ENCODE measurements around the gene DTNA. TPM values are rescaled to one million over a fixed set of nuclear protein-coding genes. Genes with fewer than 3 reads are reported as not detected.
"Not testable (repeated sequence)": the region's sequence is repeated elsewhere in the genome, so short reads cannot be mapped to it uniquely, and the experiment has no call there.

The DTNA gene
- polyA plus RNA-seq, 1 donor (not counting 4 experiments of a cell fraction or from before 2014, with no cell fraction given): 0.81 TPM

DNA sequence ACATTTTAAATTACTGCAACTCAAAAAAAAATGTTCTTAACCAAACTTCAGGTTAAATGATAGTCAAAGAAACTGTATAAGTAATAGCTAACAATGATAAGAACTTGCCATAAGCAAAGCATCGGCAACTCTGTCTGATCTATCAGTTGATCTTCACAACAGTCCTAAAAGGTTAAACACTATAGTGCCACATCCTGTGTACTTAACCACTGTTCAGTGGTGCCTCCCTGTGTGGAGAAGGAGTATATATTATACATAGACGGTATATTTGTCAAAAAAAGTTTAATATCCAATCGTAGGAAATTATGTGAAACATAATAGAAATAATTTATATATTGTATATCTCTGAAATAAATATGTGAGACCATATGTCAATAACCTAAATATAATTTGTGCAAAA lies 13.0 kb downstream of the DTNA start:
- Histone ChIP-seq H3K9me3 (ENCODE audit: control insufficient read depth, low read depth, low read length) (no peaks in the 10 kb centered on the region), H3K4me1 (ENCODE audit: control insufficient read depth, extremely low read depth, insufficient read depth, low read length) (no peaks in the 10 kb centered on the region), H2AFZ (ENCODE audit: control insufficient read depth, low read length) (no peak overlapping the region), H3K4me3 (ENCODE audit: control insufficient read depth in 2 of 3, extremely low read depth in 1 of 3, insufficient read depth in 2 of 3, low read depth in 1 of 3, low read length in 3 of 3) (no peak overlapping the region), H3K9me1 (ENCODE audit: control insufficient read depth, extremely low read depth, insufficient read depth, low read length) (no peaks in the 10 kb centered on the region), H3K27ac (ENCODE audit: control insufficient read depth, insufficient read depth, low read length) (no peak overlapping the region), H3K79me2 (ENCODE audit: control insufficient read depth, insufficient read depth, low read length) (no peaks in the 10 kb centered on the region), H3K9ac (ENCODE audit: control insufficient read depth, extremely low read depth, insufficient read depth, low read length) (no peak overlapping the region), H3K36me3 (ENCODE audit: control insufficient read depth in 2 of 2, extremely low read depth in 1 of 2, insufficient read depth in 2 of 2, low read length in 2 of 2) (no peaks in the 10 kb centered on the region), H3K4me2 (ENCODE audit: control insufficient read depth, extremely low read depth, insufficient read depth, low read depth, low read length) (no peak overlapping the region), H3K27me3 (ENCODE audit: control insufficient read depth, extremely low read depth, insufficient read depth, low read length) (no peaks in the 10 kb centered on the region), H4K20me1 (ENCODE audit: control insufficient read depth, extremely low read depth, insufficient read depth, low read length) (peaks cover 2% of the 10 kb centered on the region)
- TF ChIP-seq, protein P1, sequence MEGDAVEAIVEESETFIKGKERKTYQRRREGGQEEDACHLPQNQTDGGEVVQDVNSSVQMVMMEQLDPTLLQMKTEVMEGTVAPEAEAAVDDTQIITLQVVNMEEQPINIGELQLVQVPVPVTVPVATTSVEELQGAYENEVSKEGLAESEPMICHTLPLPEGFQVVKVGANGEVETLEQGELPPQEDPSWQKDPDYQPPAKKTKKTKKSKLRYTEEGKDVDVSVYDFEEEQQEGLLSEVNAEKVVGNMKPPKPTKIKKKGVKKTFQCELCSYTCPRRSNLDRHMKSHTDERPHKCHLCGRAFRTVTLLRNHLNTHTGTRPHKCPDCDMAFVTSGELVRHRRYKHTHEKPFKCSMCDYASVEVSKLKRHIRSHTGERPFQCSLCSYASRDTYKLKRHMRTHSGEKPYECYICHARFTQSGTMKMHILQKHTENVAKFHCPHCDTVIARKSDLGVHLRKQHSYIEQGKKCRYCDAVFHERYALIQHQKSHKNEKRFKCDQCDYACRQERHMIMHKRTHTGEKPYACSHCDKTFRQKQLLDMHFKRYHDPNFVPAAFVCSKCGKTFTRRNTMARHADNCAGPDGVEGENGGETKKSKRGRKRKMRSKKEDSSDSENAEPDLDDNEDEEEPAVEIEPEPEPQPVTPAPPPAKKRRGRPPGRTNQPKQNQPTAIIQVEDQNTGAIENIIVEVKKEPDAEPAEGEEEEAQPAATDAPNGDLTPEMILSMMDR (optimal IDR thresholded peaks at IDR 0.05 in 1 of 3, IDR thresholded peaks at IDR 0.05 in 1 of 3, conservative IDR thresholded peaks at IDR 0.05 in 1 of 3; ENCODE audit: extremely low read depth in 1 of 3, insufficient read depth in 2 of 3, low read length in 3 of 3): no peak
- no peak for TF ChIP-seq EZH2 (IDR thresholded peaks at IDR 0.05; ENCODE audit: low read length)
- FAIRE-seq (no peak), DNase-seq (ENCODE audit: low read depth, low spot score) (no peak)
- dilution Hi-C loops (cut with MboI; ENCODE audit: extremely low pct_ligation_motif_present, low sequenced_read_pairs): no loop called here

GRCh38 chr18:34725737-34726136 lies 15.6 kb downstream of the DTNA start:
- DNase-seq (ENCODE audit: low read depth, low spot score); H3K9ac ChIP-seq (ENCODE audit: control insufficient read depth, extremely low read depth, insufficient read depth, low read length); H3K9me1 ChIP-seq (ENCODE audit: control insufficient read depth, extremely low read depth, insufficient read depth, low read length); H3K27me3 ChIP-seq (ENCODE audit: control insufficient read depth, extremely low read depth, insufficient read depth, low read length); H3K27ac ChIP-seq (ENCODE audit: control insufficient read depth, insufficient read depth, low read length); H3K4me3 ChIP-seq (ENCODE audit: control insufficient read depth in 2 of 3, extremely low read depth in 1 of 3, insufficient read depth in 2 of 3, low read depth in 1 of 3, low read length in 3 of 3); H3K4me2 ChIP-seq (ENCODE audit: control insufficient read depth, extremely low read depth, insufficient read depth, low read depth, low read length); H3K4me1 ChIP-seq (ENCODE audit: control insufficient read depth, extremely low read depth, insufficient read depth, low read length); dilution Hi-C loops (cut with MboI; ENCODE audit: extremely low pct_ligation_motif_present, low sequenced_read_pairs); H3K36me3 ChIP-seq (ENCODE audit: control insufficient read depth in 2 of 2, extremely low read depth in 1 of 2, insufficient read depth in 2 of 2, low read length in 2 of 2); H4K20me1 ChIP-seq (ENCODE audit: control insufficient read depth, extremely low read depth, insufficient read depth, low read length); H2AFZ ChIP-seq (ENCODE audit: control insufficient read depth, low read length); H3K9me3 ChIP-seq (ENCODE audit: control insufficient read depth, low read depth, low read length); FAIRE-seq; H3K79me2 ChIP-seq (ENCODE audit: control insufficient read depth, insufficient read depth, low read length): not testable (repeated sequence)

GRCh38 chr18:34726286-34727004 lies 16.3 kb downstream of the DTNA start:
- FAIRE-seq (no peak), DNase-seq (ENCODE audit: low read depth, low spot score) (no peak)
- Histone ChIP-seq H3K27ac (ENCODE audit: control insufficient read depth, insufficient read depth, low read length) (no peak overlapping the region), H3K4me1 (ENCODE audit: control insufficient read depth, extremely low read depth, insufficient read depth, low read length) (no peaks in the 10 kb centered on the region), H4K20me1 (ENCODE audit: control insufficient read depth, extremely low read depth, insufficient read depth, low read length) (no peaks in the 10 kb centered on the region), H3K9me3 (ENCODE audit: control insufficient read depth, low read depth, low read length) (no peaks in the 10 kb centered on the region), H3K79me2 (ENCODE audit: control insufficient read depth, insufficient read depth, low read length) (no peaks in the 10 kb centered on the region), H3K36me3 (ENCODE audit: control insufficient read depth in 2 of 2, extremely low read depth in 1 of 2, insufficient read depth in 2 of 2, low read length in 2 of 2) (no peaks in the 10 kb centered on the region), H3K9me1 (ENCODE audit: control insufficient read depth, extremely low read depth, insufficient read depth, low read length) (no peaks in the 10 kb centered on the region), H3K9ac (ENCODE audit: control insufficient read depth, extremely low read depth, insufficient read depth, low read length) (no peak overlapping the region), H3K27me3 (ENCODE audit: control insufficient read depth, extremely low read depth, insufficient read depth, low read length) (peaks cover 5% of the 10 kb centered on the region), H2AFZ (ENCODE audit: control insufficient read depth, low read length) (no peak overlapping the region), H3K4me3 (ENCODE audit: control insufficient read depth in 2 of 3, extremely low read depth in 1 of 3, insufficient read depth in 2 of 3, low read depth in 1 of 3, low read length in 3 of 3) (no peak overlapping the region), H3K4me2 (ENCODE audit: control insufficient read depth, extremely low read depth, insufficient read depth, low read depth, low read length) (no peak overlapping the region)
- dilution Hi-C loops (cut with MboI; ENCODE audit: extremely low pct_ligation_motif_present, low sequenced_read_pairs): no loop called here
- TF ChIP-seq, protein P1 (optimal IDR thresholded peaks at IDR 0.05 in 1 of 3, IDR thresholded peaks at IDR 0.05 in 1 of 3, conservative IDR thresholded peaks at IDR 0.05 in 1 of 3; ENCODE audit: extremely low read depth in 1 of 3, insufficient read depth in 2 of 3, low read length in 3 of 3): no peak
- TF ChIP-seq EZH2 (IDR thresholded peaks at IDR 0.05; ENCODE audit: low read length): no peak
